RPMI7951 (cell line): ENCODE measurements around the gene C4orf46. TPM values are rescaled to one million over a fixed set of nuclear protein-coding genes. Genes with fewer than 3 reads are reported as not detected.

ENCODE experiments used
- DNase-seq: peaks from one replicate; pipeline ENCODE4 v3.0.0-alpha.2; 2012; ENCODE audit warnings: low read depth
- total RNA-seq: library from RNA; depleted of rRNA; stranded (reverse); fragments of >200 nt; shearing (Covaris generic); gene quantifications from 2 replicates; pipeline ENCODE4 v1.2.3, GENCODE V29; 2014; rRNA removed

The C4orf46 gene
- total RNA-seq, 1 experiment from 2014 or later, result 30.9 TPM

GRCh38 chr4:158652920-158653319 is 18.8 kb downstream of the C4orf46 start:
- no peak for DNase-seq

- no peak for DNase-seq
Measured at GRCh38 chr4:158649111-158649680, 22.5 kb downstream of the C4orf46 start.

- DNase-seq, result no peak
Measured at GRCh38 chr4:158644760-158645159, 26.9 kb downstream of the C4orf46 start.

GRCh38 chr4:158644356-158644755 is 27.3 kb downstream of the C4orf46 start:
- DNase-seq, result no peak

GRCh38 chr4:158636619-158637018 is 35.1 kb downstream of the C4orf46 start:
- no peak for DNase-seq

- DNase-seq, result peak; percentile 43
Measured at GRCh38 chr4:158630893-158631292, 40.8 kb downstream of the C4orf46 start.

- no peak for DNase-seq
Measured at GRCh38 chr4:158625544-158625943, 46.1 kb downstream of the C4orf46 start.

- peak; percentile 45 for DNase-seq
Measured at GRCh38 chr4:158624889-158625478, 46.7 kb downstream of the C4orf46 start.

GRCh38 chr4:158622251-158622650 is 49.4 kb downstream of the C4orf46 start:
- DNase-seq, result no peak

GRCh38 chr4:158621729-158622128 is 50.0 kb downstream of the C4orf46 start:
- DNase-seq, result no peak

- no peak for DNase-seq
Measured at GRCh38 chr4:158617956-158618355, 53.7 kb downstream of the C4orf46 start.

Other genes with a start within 250 kb of the C4orf46 start
- not detected in 2 replicates for gene RXFP1, start 150.0 kb downstream of the C4orf46 start, total RNA-seq
- gene ETFDH, start 409 bp upstream of the C4orf46 start, total RNA-seq, result 12.5 and 17.2 TPM in 2 replicates
- 38.8 and 51.1 TPM in 2 replicates for gene PPID, start 51.5 kb upstream of the C4orf46 start, total RNA-seq
- 6.2 and 10.0 TPM in 2 replicates for gene FNIP2, start 97.1 kb upstream of the C4orf46 start, total RNA-seq